ENCODE results near the gene SERPINA3. TPM values are rescaled to one million over a fixed set of nuclear protein-coding genes. Genes with fewer than 3 reads are reported as not detected.

Gene SERPINA3
- polyA plus RNA-seq, 1 donor (not counting 4 experiments of a cell fraction or from before 2014, with no cell fraction given) = 0.50 TPM

GRCh38 chr14:94671870-94672444 lies 59.8 kb downstream of the SERPINA3 start:
- H4K20me1 ChIP-seq (ENCODE audit: control insufficient read depth, extremely low read depth, insufficient read depth, low read length) = no peaks in the 10 kb centered on the region
- no peak overlapping the region for H3K4me3 ChIP-seq (ENCODE audit: control insufficient read depth in 2 of 3, extremely low read depth in 1 of 3, insufficient read depth in 2 of 3, low read depth in 1 of 3, low read length in 3 of 3)
- no peaks in the 10 kb centered on the region for H3K4me1 ChIP-seq (ENCODE audit: control insufficient read depth, extremely low read depth, insufficient read depth, low read length)
- H3K9ac ChIP-seq (ENCODE audit: control insufficient read depth, extremely low read depth, insufficient read depth, low read length) = no peak overlapping the region
- H3K27me3 ChIP-seq (ENCODE audit: control insufficient read depth, extremely low read depth, insufficient read depth, low read length) = no peaks in the 10 kb centered on the region
- H3K9me3 ChIP-seq (ENCODE audit: control insufficient read depth, low read depth, low read length) = no peaks in the 10 kb centered on the region
- no peak for DNase-seq (ENCODE audit: low read depth, low spot score)
- H3K79me2 ChIP-seq (ENCODE audit: control insufficient read depth, insufficient read depth, low read length) = no peaks in the 10 kb centered on the region
- H2AFZ ChIP-seq (ENCODE audit: control insufficient read depth, low read length) = no peak overlapping the region
- no peaks in the 10 kb centered on the region for H3K36me3 ChIP-seq (ENCODE audit: control insufficient read depth in 2 of 2, extremely low read depth in 1 of 2, insufficient read depth in 2 of 2, low read length in 2 of 2)
- H3K27ac ChIP-seq (ENCODE audit: control insufficient read depth, insufficient read depth, low read length) = no peak overlapping the region
- no peaks in the 10 kb centered on the region for H3K9me1 ChIP-seq (ENCODE audit: control insufficient read depth, extremely low read depth, insufficient read depth, low read length)
- H3K4me2 ChIP-seq (ENCODE audit: control insufficient read depth, extremely low read depth, insufficient read depth, low read depth, low read length) = no peak overlapping the region
- TF ChIP-seq, protein P1, sequence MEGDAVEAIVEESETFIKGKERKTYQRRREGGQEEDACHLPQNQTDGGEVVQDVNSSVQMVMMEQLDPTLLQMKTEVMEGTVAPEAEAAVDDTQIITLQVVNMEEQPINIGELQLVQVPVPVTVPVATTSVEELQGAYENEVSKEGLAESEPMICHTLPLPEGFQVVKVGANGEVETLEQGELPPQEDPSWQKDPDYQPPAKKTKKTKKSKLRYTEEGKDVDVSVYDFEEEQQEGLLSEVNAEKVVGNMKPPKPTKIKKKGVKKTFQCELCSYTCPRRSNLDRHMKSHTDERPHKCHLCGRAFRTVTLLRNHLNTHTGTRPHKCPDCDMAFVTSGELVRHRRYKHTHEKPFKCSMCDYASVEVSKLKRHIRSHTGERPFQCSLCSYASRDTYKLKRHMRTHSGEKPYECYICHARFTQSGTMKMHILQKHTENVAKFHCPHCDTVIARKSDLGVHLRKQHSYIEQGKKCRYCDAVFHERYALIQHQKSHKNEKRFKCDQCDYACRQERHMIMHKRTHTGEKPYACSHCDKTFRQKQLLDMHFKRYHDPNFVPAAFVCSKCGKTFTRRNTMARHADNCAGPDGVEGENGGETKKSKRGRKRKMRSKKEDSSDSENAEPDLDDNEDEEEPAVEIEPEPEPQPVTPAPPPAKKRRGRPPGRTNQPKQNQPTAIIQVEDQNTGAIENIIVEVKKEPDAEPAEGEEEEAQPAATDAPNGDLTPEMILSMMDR (optimal IDR thresholded peaks at IDR 0.05 in 1 of 3, IDR thresholded peaks at IDR 0.05 in 1 of 3, conservative IDR thresholded peaks at IDR 0.05 in 1 of 3; ENCODE audit: extremely low read depth in 1 of 3, insufficient read depth in 2 of 3, low read length in 3 of 3) = peak in 1 of 3 experiments; percentile 36
- TF ChIP-seq EZH2 (IDR thresholded peaks at IDR 0.05; ENCODE audit: low read length) = no peak
- FAIRE-seq = no peak
- dilution Hi-C loops (cut with MboI; ENCODE audit: extremely low pct_ligation_motif_present, low sequenced_read_pairs) = no loop called here

GRCh38 chr14:94673071-94673470 lies 60.9 kb downstream of the SERPINA3 start:
- Histone ChIP-seq H3K27me3 (ENCODE audit: control insufficient read depth, extremely low read depth, insufficient read depth, low read length) (no peaks in the 10 kb centered on the region), H3K9me1 (ENCODE audit: control insufficient read depth, extremely low read depth, insufficient read depth, low read length) (no peaks in the 10 kb centered on the region), H3K27ac (ENCODE audit: control insufficient read depth, insufficient read depth, low read length) (no peak overlapping the region), H3K9ac (ENCODE audit: control insufficient read depth, extremely low read depth, insufficient read depth, low read length) (no peak overlapping the region), H3K9me3 (ENCODE audit: control insufficient read depth, low read depth, low read length) (no peaks in the 10 kb centered on the region), H3K4me1 (ENCODE audit: control insufficient read depth, extremely low read depth, insufficient read depth, low read length) (no peaks in the 10 kb centered on the region), H3K36me3 (ENCODE audit: control insufficient read depth in 2 of 2, extremely low read depth in 1 of 2, insufficient read depth in 2 of 2, low read length in 2 of 2) (no peaks in the 10 kb centered on the region), H3K4me2 (ENCODE audit: control insufficient read depth, extremely low read depth, insufficient read depth, low read depth, low read length) (no peak overlapping the region), H4K20me1 (ENCODE audit: control insufficient read depth, extremely low read depth, insufficient read depth, low read length) (no peaks in the 10 kb centered on the region), H2AFZ (ENCODE audit: control insufficient read depth, low read length) (no peak overlapping the region), H3K4me3 (ENCODE audit: control insufficient read depth in 2 of 3, extremely low read depth in 1 of 3, insufficient read depth in 2 of 3, low read depth in 1 of 3, low read length in 3 of 3) (no peak overlapping the region), H3K79me2 (ENCODE audit: control insufficient read depth, insufficient read depth, low read length) (no peaks in the 10 kb centered on the region)
- FAIRE-seq (no peak), DNase-seq (ENCODE audit: low read depth, low spot score) (no peak)
- dilution Hi-C loops (cut with MboI; ENCODE audit: extremely low pct_ligation_motif_present, low sequenced_read_pairs) = no loop called here
- TF ChIP-seq EZH2 (IDR thresholded peaks at IDR 0.05; ENCODE audit: low read length) = no peak
- TF ChIP-seq, protein P1 (optimal IDR thresholded peaks at IDR 0.05 in 1 of 3, IDR thresholded peaks at IDR 0.05 in 1 of 3, conservative IDR thresholded peaks at IDR 0.05 in 1 of 3; ENCODE audit: extremely low read depth in 1 of 3, insufficient read depth in 2 of 3, low read length in 3 of 3) = no peak

Other genes starting within 250 kb of the SERPINA3 start
- not detected in 3 replicates for gene SERPINA2, start 245.7 kb upstream of the SERPINA3 start, polyA plus RNA-seq
- gene SERPINA1, start 223.8 kb upstream of the SERPINA3 start, polyA plus RNA-seq = 0.48 to 0.71 TPM (median 0.52 TPM) in 3 replicates
- gene SERPINA11, start 159.6 kb upstream of the SERPINA3 start, polyA plus RNA-seq = not detected in 3 replicates
- gene SERPINA9, start 136.2 kb upstream of the SERPINA3 start, polyA plus RNA-seq = 0.05 TPM in 1 of 3 replicates, not detected in the others
- 0.04 to 0.26 TPM (median 0.07 TPM) in 3 replicates for gene SERPINA12, start 102.9 kb upstream of the SERPINA3 start, polyA plus RNA-seq
- not detected in 3 replicates for gene SERPINA4, start 50.9 kb upstream of the SERPINA3 start, polyA plus RNA-seq
- gene SERPINA5, start 31.0 kb upstream of the SERPINA3 start, polyA plus RNA-seq = not detected in 3 replicates
- gene GSC, start 157.7 kb downstream of the SERPINA3 start, polyA plus RNA-seq = not detected in 3 replicates